ENCODE results near the gene ZFHX3.

ZFHX3 gene

GRCh38 chr16:72785886-72786285 is 262.0 kb downstream of the ZFHX3 start:
- no peak for DNase-seq

- DNase-seq, result no peak
These were observed 262.8 kb downstream of the ZFHX3 start for GRCh38 chr16:72785171-72785570.

GRCh38 chr16:72783716-72784318 is 264.1 kb downstream of the ZFHX3 start:
- DNase-seq, result no peak

- no peak for DNase-seq
These were observed 278.1 kb downstream of the ZFHX3 start for GRCh38 chr16:72769876-72770275.

GRCh38 chr16:72768591-72768990 is 279.3 kb downstream of the ZFHX3 start:
- no peak for DNase-seq

- no peak for DNase-seq
These were observed 281.4 kb downstream of the ZFHX3 start for GRCh38 chr16:72766506-72766905.

- DNase-seq, result peak in 1 of 2 experiments; percentile 28
These were observed 283.8 kb downstream of the ZFHX3 start for GRCh38 chr16:72764015-72764654.

- no peak for DNase-seq
These were observed 287.3 kb downstream of the ZFHX3 start for GRCh38 chr16:72760581-72760980.

GRCh38 chr16:72753881-72754280 is 294.0 kb downstream of the ZFHX3 start:
- no peak for DNase-seq

GRCh38 chr16:72752004-72752695 is 295.8 kb downstream of the ZFHX3 start:
- DNase-seq, result no peak

GRCh38 chr16:72751076-72751475 is 296.9 kb downstream of the ZFHX3 start:
- no peak for DNase-seq

- DNase-seq, result no peak
These were observed 298.8 kb downstream of the ZFHX3 start for GRCh38 chr16:72749091-72749490.

GRCh38 chr16:72744076-72744793 is 303.7 kb downstream of the ZFHX3 start:
- DNase-seq, result no peak

- DNase-seq, result no peak
These were observed 304.7 kb downstream of the ZFHX3 start for GRCh38 chr16:72743011-72743761.

GRCh38 chr16:72740347-72740746 is 307.6 kb downstream of the ZFHX3 start:
- DNase-seq, result no peak

GRCh38 chr16:72739577-72739976 is 308.4 kb downstream of the ZFHX3 start:
- DNase-seq, result no peak

GRCh38 chr16:72736074-72736473 is 311.9 kb downstream of the ZFHX3 start:
- DNase-seq, result no peak
